Gastroesophageal sphincter (tissue), 4 donors: Measurements from ENCODE around the gene NDUFS4. TPM values are rescaled to one million over a fixed set of nuclear protein-coding genes. Genes with fewer than 3 reads are reported as not detected.

ENCODE experiments used
- ATAC-seq: fragments of 150-250 bp; one replicate; pipeline ENCODE4 v1.9.1; 2016; ENCODE audit warnings: mild to moderate bottlenecking, moderate library complexity
- H3K27ac ChIP-seq, 4 donors: fragments of 200-600 bp; sonication (generic) in 3 of 4; 1 replicate in 3 of 4; 2 replicates in 1 of 4; pipeline ENCODE4 v1.5.1; 2016 to 2019
- H3K27me3 ChIP-seq: fragments of 200-600 bp; sonication (generic); one replicate; pipeline ENCODE4 v1.5.1; 2019
- H3K36me3 ChIP-seq, 2 donors: fragments of 200-600 bp; sonication (generic); one replicate each; pipeline ENCODE4 v1.5.1; 2019; ENCODE audit warnings: control low read depth in 1 of 2
- H3K4me1 ChIP-seq, 3 donors: fragments of 200-600 bp; sonication (generic); 1 replicate in 2 of 3; 2 replicates in 1 of 3; pipeline ENCODE4 v1.5.1; 2016 to 2019; ENCODE audit warnings: control low read depth in 2 of 3
- H3K4me3 ChIP-seq, 2 donors: fragments of 200-600 bp; sonication (generic); one replicate each; pipeline ENCODE4 v1.5.1; 2019; ENCODE audit warnings: mild to moderate bottlenecking in 1 of 2, moderate library complexity in 1 of 2
- H3K9me3 ChIP-seq, 3 donors: fragments of 200-600 bp; sonication (generic); one replicate each; pipeline ENCODE4 v1.5.1; 2017 to 2019; ENCODE audit warnings: control low read depth in 2 of 3
- CTCF ChIP-seq, 4 experiments: fragments of 200-600 bp in 2 of 4; fragments of 450-650 bp in 2 of 4; sonication (generic) in 1 of 4; IDR thresholded peaks; one replicate each; pipeline ENCODE4 v1.5.1; 2017 to 2019; ENCODE audit warnings: antibody characterized with exemption in 4 of 4, mild to moderate bottlenecking in 2 of 4, moderate library complexity in 2 of 4
- EP300 ChIP-seq: sonication (generic); formaldehyde crosslinking; IDR thresholded peaks from one replicate; pipeline ENCODE4 v1.6.1; 2017; ENCODE audit warnings: antibody characterized with exemption, mild to moderate bottlenecking
- POLR2A ChIP-seq, 2 donors: fragments of 450-650 bp; IDR thresholded peaks; one replicate each; pipeline ENCODE4 v1.6.1; 2017; ENCODE audit warnings: antibody characterized with exemption in 2 of 2, mild to moderate bottlenecking in 2 of 2, moderate library complexity in 1 of 2
- POLR2AphosphoS5 ChIP-seq: sonication (generic); formaldehyde crosslinking; IDR thresholded peaks from one replicate; pipeline ENCODE4 v1.6.1; 2017; ENCODE audit warnings: antibody characterized with exemption
- WGBS, 2 donors: methylation state at CpG; one replicate each; pipeline ENCODE4 v1.1.5; 2018; ENCODE audit warnings: low coverage in 1 of 2; 5-methylcytosine and 5-hydroxymethylcytosine counted together
- total RNA-seq, 4 donors: library from RNA; depleted of rRNA; stranded (reverse); fragments of >200 nt; gene quantifications; one replicate each; pipeline ENCODE4 v1.1.0, GENCODE V29; 2016

Gene NDUFS4
- total RNA-seq, 4 donors from 2014 or later = 72.7 to 150 (median 123) TPM

GRCh38 chr5:53671447-53671846 is 111.0 kb downstream of the NDUFS4 start:
- no peak overlapping the region for H3K27ac ChIP-seq
- 73 to 80% methylated on average over 1 to 3 of the region's 3 CpGs for WGBS, 2 donors
- no peaks in the 10 kb centered on the region for H3K27me3 ChIP-seq
- no peak overlapping the region for H3K4me3 ChIP-seq
- no peaks in the 10 kb centered on the region for H3K4me1 ChIP-seq
- H3K9me3 ChIP-seq = no peaks in the 10 kb centered on the region
- no peak for ATAC-seq
- TF ChIP-seq CTCF (IDR thresholded peaks at IDR 0.05) (no peak), EP300 (no peak), POLR2AphosphoS5 (no peak), POLR2A (IDR thresholded peaks at IDR 0.05) (no peak)
- peaks cover 0 to 12% of the 10 kb centered on the region in 2 donors for H3K36me3 ChIP-seq

- H3K4me3 ChIP-seq = no peak overlapping the region
- H3K9me3 ChIP-seq = no peaks in the 10 kb centered on the region
- WGBS, 2 donors = 82 to 100% methylated on average over 1 of the region's 1 CpG
- no peak for TF ChIP-seq CTCF (IDR thresholded peaks at IDR 0.05)
- TF ChIP-seq POLR2AphosphoS5 = no peak
- TF ChIP-seq POLR2A (IDR thresholded peaks at IDR 0.05) = no peak
- TF ChIP-seq EP300 = no peak
- no peaks in the 10 kb centered on the region for H3K4me1 ChIP-seq
- peaks cover 0 to under 1% of the 10 kb centered on the region in 2 donors for H3K36me3 ChIP-seq
- no peaks in the 10 kb centered on the region for H3K27me3 ChIP-seq
- no peak overlapping the region for H3K27ac ChIP-seq
- ATAC-seq = no peak
These were observed 113.7 kb downstream of the NDUFS4 start for GRCh38 chr5:53674121-53674520.

GRCh38 chr5:53677632-53678031 is 117.2 kb downstream of the NDUFS4 start:
- Histone ChIP-seq H3K27ac (no peak overlapping the region), H3K27me3 (no peaks in the 10 kb centered on the region), H3K9me3 (no peaks in the 10 kb centered on the region), H3K4me3 (no peak overlapping the region), H3K36me3 (peaks cover 0 to 16% of the 10 kb centered on the region in 2 donors), H3K4me1 (no peaks in the 10 kb centered on the region)
- ATAC-seq = no peak
- TF ChIP-seq POLR2AphosphoS5 (no peak), POLR2A (IDR thresholded peaks at IDR 0.05) (no peak), CTCF (IDR thresholded peaks at IDR 0.05) (no peak), EP300 (no peak)
- 72 to 76% methylated on average over 3 of the region's 3 CpGs for WGBS, 2 donors

- H3K4me1 ChIP-seq = no peaks in the 10 kb centered on the region
- no peak for ATAC-seq
- no peaks in the 10 kb centered on the region for H3K27me3 ChIP-seq
- no peak for TF ChIP-seq CTCF (IDR thresholded peaks at IDR 0.05)
- no peak for TF ChIP-seq EP300
- TF ChIP-seq POLR2AphosphoS5 = no peak
- no peak for TF ChIP-seq POLR2A (IDR thresholded peaks at IDR 0.05)
- 87 to 100% methylated on average over 1 to 3 of the region's 3 CpGs for WGBS, 2 donors
- no peak overlapping the region for H3K27ac ChIP-seq
- H3K9me3 ChIP-seq = no peaks in the 10 kb centered on the region
- no peak overlapping the region for H3K4me3 ChIP-seq
- peaks cover 0 to 30% of the 10 kb centered on the region in 2 donors for H3K36me3 ChIP-seq
These were observed 118.7 kb downstream of the NDUFS4 start for GRCh38 chr5:53678981-53679660.

- Histone ChIP-seq H3K27ac (no peak overlapping the region), H3K4me1 (no peaks in the 10 kb centered on the region), H3K4me3 (no peak overlapping the region), H3K36me3 (peaks cover 0 to 47% of the 10 kb centered on the region in 2 donors), H3K27me3 (no peaks in the 10 kb centered on the region), H3K9me3 (no peaks in the 10 kb centered on the region)
- no peak for ATAC-seq
- TF ChIP-seq CTCF (IDR thresholded peaks at IDR 0.05) (no peak), EP300 (no peak), POLR2A (IDR thresholded peaks at IDR 0.05) (no peak), POLR2AphosphoS5 (no peak)
- WGBS, 2 donors = 92 to 100% methylated on average over 1 of the region's 1 CpG
These were observed 120.6 kb downstream of the NDUFS4 start for GRCh38 chr5:53681079-53681478.
